PC-3 (cell line): ENCODE data around the gene TTC6.

ENCODE experiments used
- EZH2 ChIP-seq: fragments of 300-600 bp; sonication (generic); IDR thresholded peaks from one replicate; pipeline ENCODE4 v1.6.1; 2017; ENCODE audit warnings: antibody characterized with exemption, mild to moderate bottlenecking, low read length; ENCODE audit not compliant: unreplicated experiment
- TF ChIP-seq, protein P1 (sequence below): fragments of 300-600 bp; sonication (generic); conservative IDR thresholded peaks from 2 replicates; pipeline ENCODE4 v1.5.1; 2017; ENCODE audit warnings: antibody characterized with exemption, low read depth, mild to moderate bottlenecking, low read length

DNA sequence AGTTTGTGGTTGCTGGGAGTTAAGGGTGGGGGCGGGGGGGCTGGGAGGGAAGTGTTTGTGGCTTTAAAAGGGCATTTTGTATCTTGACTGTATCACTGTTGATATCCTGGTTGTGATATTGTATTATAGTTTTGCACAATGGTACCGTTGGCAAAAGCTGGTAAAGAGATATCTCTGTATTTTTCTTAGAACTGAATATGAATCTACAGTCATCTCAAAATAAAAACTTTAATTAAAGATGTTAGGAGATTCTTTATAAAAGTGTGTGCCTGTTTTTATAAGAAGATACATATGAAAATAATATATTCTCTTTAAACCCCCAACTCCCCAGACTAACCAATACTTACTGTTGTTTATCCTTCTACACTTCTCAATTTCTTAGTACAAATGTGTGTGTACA lies 43.2 kb downstream of the TTC6 start:
- TF ChIP-seq, protein P1, sequence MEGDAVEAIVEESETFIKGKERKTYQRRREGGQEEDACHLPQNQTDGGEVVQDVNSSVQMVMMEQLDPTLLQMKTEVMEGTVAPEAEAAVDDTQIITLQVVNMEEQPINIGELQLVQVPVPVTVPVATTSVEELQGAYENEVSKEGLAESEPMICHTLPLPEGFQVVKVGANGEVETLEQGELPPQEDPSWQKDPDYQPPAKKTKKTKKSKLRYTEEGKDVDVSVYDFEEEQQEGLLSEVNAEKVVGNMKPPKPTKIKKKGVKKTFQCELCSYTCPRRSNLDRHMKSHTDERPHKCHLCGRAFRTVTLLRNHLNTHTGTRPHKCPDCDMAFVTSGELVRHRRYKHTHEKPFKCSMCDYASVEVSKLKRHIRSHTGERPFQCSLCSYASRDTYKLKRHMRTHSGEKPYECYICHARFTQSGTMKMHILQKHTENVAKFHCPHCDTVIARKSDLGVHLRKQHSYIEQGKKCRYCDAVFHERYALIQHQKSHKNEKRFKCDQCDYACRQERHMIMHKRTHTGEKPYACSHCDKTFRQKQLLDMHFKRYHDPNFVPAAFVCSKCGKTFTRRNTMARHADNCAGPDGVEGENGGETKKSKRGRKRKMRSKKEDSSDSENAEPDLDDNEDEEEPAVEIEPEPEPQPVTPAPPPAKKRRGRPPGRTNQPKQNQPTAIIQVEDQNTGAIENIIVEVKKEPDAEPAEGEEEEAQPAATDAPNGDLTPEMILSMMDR, result no peak
- TF ChIP-seq EZH2, result no peak
